GM19397 (cell line): ENCODE measurements around the gene BACE1.
"Not testable (repeated sequence)": the region's sequence is repeated elsewhere in the genome, so short reads cannot be mapped to it uniquely, and the experiment has no call there.

Source experiments
- ATAC-seq: cut with Tn5 transposase; IDR thresholded peaks from one replicate; pipeline ENCODE4 v1.9.1; 2021; ENCODE audit warnings: mild to moderate bottlenecking, moderate library complexity; ENCODE audit not compliant: unreplicated experiment

BACE1 gene

GRCh38 chr11:117278347-117278746 lies 37.7 kb downstream of the BACE1 start:
- no peak for ATAC-seq

GRCh38 chr11:117273550-117274289 lies 42.3 kb downstream of the BACE1 start:
- ATAC-seq: no peak

- ATAC-seq: not testable (repeated sequence)
Observed at GRCh38 chr11:117272175-117272574, 43.9 kb downstream of the BACE1 start.

GRCh38 chr11:117271208-117271607 lies 44.8 kb downstream of the BACE1 start:
- no peak for ATAC-seq

GRCh38 chr11:117269856-117270255 lies 46.2 kb downstream of the BACE1 start:
- ATAC-seq: no peak

- no peak for ATAC-seq
Observed at GRCh38 chr11:117265745-117266144, 50.3 kb downstream of the BACE1 start.

- not testable (repeated sequence) for ATAC-seq
Observed at GRCh38 chr11:117264624-117265323, 51.3 kb downstream of the BACE1 start.

- no peak for ATAC-seq
Observed at GRCh38 chr11:117259417-117259816, 56.6 kb downstream of the BACE1 start.

- no peak for ATAC-seq
Observed at GRCh38 chr11:117258576-117258975, 57.5 kb downstream of the BACE1 start.

- no peak for ATAC-seq
Observed at GRCh38 chr11:117256573-117256972, 59.5 kb downstream of the BACE1 start.

- ATAC-seq: no peak
Observed at GRCh38 chr11:117255966-117256365, 60.1 kb downstream of the BACE1 start.

- ATAC-seq: no peak
Observed at GRCh38 chr11:117251506-117251905, 64.5 kb downstream of the BACE1 start.

- ATAC-seq: no peak
Observed at GRCh38 chr11:117249571-117249970, 66.5 kb downstream of the BACE1 start.

GRCh38 chr11:117248341-117248740 lies 67.7 kb downstream of the BACE1 start:
- ATAC-seq: no peak

GRCh38 chr11:117239295-117239694 lies 76.8 kb downstream of the BACE1 start:
- ATAC-seq: no peak

GRCh38 chr11:117238221-117238620 lies 77.8 kb downstream of the BACE1 start:
- ATAC-seq: no peak
